Brain microvascular endothelial cell (primary cell): ENCODE measurements around the gene LZIC.
A peak's percentile ranks its signal among the peaks of the same experiment; 100 is the strongest.

ENCODE experiments used
- DNase-seq: peaks from one replicate; pipeline ENCODE4 v3.0.0-alpha.2; 2020
- H3K27ac ChIP-seq: fragments of 250-450 bp; sonication (Bioruptor Pico); 2 replicates; pipeline ENCODE4 v1.5.1; 2020; ENCODE audit warnings: mild to moderate bottlenecking, moderate library complexity
- H3K27me3 ChIP-seq: fragments of 250-450 bp; sonication (Bioruptor Pico); replicated peaks from 2 replicates; pipeline ENCODE4 v1.5.1; 2020; ENCODE audit warnings: mild to moderate bottlenecking
- H3K36me3 ChIP-seq: fragments of 250-450 bp; sonication (Bioruptor Pico); replicated peaks from 2 replicates; pipeline ENCODE4 v1.5.1; 2020; ENCODE audit warnings: mild to moderate bottlenecking
- H3K4me3 ChIP-seq: 2 replicates; pipeline ENCODE4 v1.5.1; 2011; ENCODE audit warnings: low read depth, mild to moderate bottlenecking, control low read depth, low read length, moderate library complexity
- in situ Hi-C: cut with HindIII; loops from 2 replicates; pipeline ENCODE4 v1.10.0; 2017; ENCODE audit warnings: low sequenced_read_pairs, low pct_ligation_motif_present
- TF ChIP-seq, protein P1 (sequence below): IDR thresholded peaks from 2 replicates; pipeline ENCODE4 v1.5.1; 2011; ENCODE audit warnings: low read depth, mild to moderate bottlenecking, moderate library complexity, low read length, control low read depth, inconsistent platforms; ENCODE audit errors: missing control alignments

LZIC gene

DNA sequence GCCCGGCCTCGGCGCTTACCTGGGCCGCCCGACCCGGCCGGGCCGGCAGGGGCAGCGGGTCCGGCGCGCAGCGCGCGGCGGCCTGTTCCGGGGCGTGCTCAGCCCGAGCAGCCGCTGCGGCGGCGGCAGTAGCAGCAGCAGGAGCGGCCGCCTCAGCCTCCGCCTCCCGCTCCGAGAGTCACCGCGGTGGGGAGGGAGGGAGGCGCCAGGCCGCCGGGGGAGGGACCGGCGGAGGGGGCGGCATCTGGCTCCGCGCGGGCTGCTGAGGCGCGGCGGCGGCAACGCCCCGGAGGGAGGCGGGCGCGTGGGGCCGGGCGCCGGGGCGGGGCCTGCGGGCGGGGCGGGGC, 33.1 kb downstream of the LZIC start, which contains the start of gene CTNNBIP1:
CTNNBIP1 (minus strand) TSS at position 194 of the 347 bp plus-strand sequence. CDS start 38,205 bp downstream, outside the sequence.
- H3K36me3 ChIP-seq: no peaks in the 10 kb centered on the region
- H3K27ac ChIP-seq: peak within 1 kb of the TSS; percentile 73
- TF ChIP-seq, protein P1, sequence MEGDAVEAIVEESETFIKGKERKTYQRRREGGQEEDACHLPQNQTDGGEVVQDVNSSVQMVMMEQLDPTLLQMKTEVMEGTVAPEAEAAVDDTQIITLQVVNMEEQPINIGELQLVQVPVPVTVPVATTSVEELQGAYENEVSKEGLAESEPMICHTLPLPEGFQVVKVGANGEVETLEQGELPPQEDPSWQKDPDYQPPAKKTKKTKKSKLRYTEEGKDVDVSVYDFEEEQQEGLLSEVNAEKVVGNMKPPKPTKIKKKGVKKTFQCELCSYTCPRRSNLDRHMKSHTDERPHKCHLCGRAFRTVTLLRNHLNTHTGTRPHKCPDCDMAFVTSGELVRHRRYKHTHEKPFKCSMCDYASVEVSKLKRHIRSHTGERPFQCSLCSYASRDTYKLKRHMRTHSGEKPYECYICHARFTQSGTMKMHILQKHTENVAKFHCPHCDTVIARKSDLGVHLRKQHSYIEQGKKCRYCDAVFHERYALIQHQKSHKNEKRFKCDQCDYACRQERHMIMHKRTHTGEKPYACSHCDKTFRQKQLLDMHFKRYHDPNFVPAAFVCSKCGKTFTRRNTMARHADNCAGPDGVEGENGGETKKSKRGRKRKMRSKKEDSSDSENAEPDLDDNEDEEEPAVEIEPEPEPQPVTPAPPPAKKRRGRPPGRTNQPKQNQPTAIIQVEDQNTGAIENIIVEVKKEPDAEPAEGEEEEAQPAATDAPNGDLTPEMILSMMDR: no peak
- no peak for DNase-seq
- peak within 1 kb of the TSS; percentile 77 for H3K4me3 ChIP-seq
- in situ Hi-C loops: no loop called here
- H3K27me3 ChIP-seq: no peaks in the 10 kb centered on the region

DNA sequence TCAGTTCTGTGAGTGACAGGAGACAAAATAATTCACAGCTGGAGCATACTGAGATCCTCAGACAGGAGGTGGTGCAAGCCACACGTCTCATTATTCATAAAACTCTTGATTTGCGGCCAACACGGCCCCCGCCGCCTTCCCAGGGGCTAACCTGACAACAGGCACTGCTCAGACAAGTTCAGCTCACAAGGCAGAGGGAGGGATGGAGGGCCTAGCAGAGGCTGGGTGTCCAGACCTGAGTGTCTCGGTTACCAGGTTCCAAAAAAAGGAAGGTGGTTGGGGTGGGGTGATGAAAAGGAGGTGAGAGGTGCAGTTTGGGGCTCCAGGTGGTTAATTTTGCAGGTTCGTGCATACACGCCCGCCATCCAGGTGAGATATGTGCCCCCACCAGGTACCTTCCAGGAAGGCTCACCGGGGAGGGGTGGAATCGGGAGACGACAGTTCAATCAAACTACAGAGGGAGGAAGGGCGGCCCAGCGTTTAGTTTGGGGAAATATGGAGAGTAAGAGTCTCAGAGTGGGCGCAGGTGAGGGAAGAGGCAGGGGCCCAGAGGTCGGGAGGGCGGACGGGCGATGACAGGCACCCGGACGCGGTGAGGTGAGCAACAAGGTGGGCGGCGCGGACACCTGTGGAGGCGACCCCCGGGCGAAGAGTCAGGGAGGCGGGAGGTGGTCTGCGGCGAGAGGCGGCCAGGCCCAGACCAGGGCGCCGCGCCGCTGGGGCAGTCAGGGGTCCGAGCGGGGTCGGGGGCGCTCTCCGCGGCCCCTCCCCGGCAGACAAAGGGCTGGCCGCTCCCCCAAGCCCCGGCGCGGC, 33.8 kb downstream of the LZIC start:
- Histone ChIP-seq H3K27ac (no peak overlapping the region), H3K36me3 (no peaks in the 10 kb centered on the region), H3K27me3 (no peaks in the 10 kb centered on the region), H3K4me3 (peak overlapping the region; percentile 77)
- DNase-seq: no peak
- in situ Hi-C loops: no loop called here
- TF ChIP-seq, protein P1: no peak

DNA sequence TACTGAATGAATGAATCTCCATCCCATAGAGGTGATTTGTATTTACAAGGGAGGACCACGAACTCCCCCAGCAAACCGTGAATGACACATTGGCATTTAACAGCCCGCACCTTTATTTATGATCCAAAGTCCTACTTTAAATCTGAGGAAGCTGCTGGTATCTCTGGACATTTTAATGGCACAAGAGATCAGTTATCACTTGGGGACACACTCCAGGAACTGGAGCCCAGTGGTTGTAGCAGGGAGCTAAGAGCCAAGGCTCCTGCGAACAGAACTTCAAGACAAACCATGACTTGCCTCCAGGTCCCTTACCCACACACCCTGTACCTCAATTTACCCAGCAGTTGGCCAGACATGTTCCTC, 34.3 kb downstream of the LZIC start:
- Histone ChIP-seq H3K27me3 (no peaks in the 10 kb centered on the region), H3K4me3 (peak overlapping the region; percentile 77), H3K27ac (no peak overlapping the region), H3K36me3 (no peaks in the 10 kb centered on the region)
- TF ChIP-seq, protein P1: no peak
- in situ Hi-C loops: no loop called here
- DNase-seq: no peak

DNA sequence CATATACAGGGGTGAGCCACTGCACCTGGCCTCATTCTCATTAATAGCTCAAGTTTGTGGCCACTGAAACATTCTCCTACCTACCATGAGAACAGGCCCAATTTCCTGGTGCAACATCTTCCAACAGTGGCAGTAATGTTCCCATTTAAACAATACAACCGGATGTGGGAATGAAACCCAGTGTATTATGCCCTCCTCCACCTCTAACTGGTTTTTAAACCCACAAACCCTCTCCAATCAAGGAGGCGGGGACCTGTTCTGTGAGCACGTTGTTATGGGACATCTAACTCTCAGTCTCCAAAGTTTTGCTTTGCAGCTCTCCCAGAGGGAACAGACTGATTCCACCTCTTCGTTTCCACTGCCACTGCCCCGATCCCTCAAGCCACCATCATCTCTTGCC, 35.8 kb downstream of the LZIC start:
- DNase-seq: no peak
- in situ Hi-C loops: no loop called here
- Histone ChIP-seq H3K27ac (no peak overlapping the region), H3K27me3 (no peaks in the 10 kb centered on the region), H3K4me3 (no peak overlapping the region), H3K36me3 (no peaks in the 10 kb centered on the region)
- TF ChIP-seq, protein P1: no peak

DNA sequence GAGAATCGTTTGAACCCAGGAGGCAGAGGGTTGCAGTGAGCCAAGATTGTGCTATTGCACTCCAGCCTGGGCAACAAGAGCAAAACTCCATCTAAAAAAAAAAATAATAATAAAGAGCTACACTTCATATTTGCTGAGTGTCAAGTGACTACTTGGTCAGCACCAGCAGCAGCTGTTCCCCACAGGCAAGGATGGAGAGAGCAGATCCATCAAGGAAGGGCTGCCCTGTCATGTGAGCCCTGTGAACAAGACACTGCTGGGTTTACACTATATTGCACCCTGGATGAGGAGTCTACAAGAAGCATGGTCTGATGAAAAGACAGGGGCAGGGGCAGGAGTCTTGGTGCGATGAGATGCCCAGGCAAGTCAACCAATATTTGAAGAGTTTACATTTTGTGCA, 36.7 kb downstream of the LZIC start:
- Histone ChIP-seq H3K36me3 (no peaks in the 10 kb centered on the region), H3K27me3 (no peaks in the 10 kb centered on the region), H3K27ac (no peak overlapping the region), H3K4me3 (no peak overlapping the region)
- DNase-seq: no peak
- TF ChIP-seq, protein P1: no peak
- in situ Hi-C loops: no loop called here

DNA sequence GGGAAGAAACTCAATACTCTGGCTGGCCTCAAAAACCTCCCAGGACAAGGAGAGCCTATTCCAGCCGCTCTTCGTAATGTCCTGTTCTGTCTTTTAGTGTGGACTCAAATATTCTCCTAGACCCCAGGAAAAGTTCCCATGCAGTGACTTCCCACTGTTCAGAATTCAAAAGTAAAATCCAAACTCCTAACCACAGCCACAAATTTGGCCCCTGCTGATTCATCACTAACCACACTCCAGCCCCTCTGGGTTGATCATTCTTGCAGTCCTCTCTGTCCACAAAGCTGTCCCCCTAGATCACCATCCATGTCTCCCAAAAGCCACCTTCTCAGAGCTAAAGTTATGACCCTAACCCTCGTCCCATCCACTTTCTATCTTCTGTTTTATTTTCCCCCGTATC, 38.2 kb downstream of the LZIC start:
- TF ChIP-seq, protein P1: no peak
- in situ Hi-C loops: no loop called here
- peak; percentile 33 for DNase-seq
- H3K4me3 ChIP-seq: no peak overlapping the region
- H3K36me3 ChIP-seq: no peaks in the 10 kb centered on the region
- peak overlapping the region; percentile 22 for H3K27ac ChIP-seq
- H3K27me3 ChIP-seq: no peaks in the 10 kb centered on the region
